Measurements from ENCODE around the gene CD81.

The CD81 gene

DNA sequence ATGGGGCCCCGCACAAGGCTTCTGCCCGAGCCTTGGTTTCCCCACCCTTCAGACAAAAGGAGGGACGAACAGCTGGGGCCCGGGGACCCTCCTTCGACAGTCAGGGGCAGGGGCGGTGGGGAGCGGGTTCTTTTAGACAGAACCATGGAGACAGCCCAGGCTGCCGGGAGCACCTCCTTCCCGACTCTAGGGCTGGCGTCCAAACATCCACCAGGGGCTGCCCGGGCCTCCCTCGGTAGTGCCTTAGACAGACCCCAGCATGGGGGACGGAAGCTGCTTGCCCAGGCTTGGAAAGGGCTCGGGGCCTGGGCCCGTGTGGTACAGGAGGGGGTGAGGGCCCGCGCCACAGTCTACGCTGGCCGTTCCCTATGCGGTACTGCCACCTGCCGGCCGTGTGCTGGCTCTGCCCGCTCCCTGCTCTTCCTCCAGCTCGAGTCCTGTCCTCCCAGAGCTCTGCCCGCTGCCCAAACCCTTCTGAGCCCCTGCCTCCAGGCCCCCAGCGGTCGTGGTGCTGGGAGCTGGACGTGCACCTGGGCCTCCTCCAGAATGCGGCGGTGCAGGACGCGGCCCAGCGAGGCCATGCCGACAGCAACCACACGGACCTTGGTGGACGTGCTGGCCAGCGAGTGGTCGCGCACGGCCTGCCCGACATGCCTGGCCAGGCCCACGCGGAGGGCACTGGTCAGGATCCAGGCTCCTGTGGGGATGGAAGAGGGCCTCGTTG, 43.6 kb downstream of the CD81 start:
- DNase-seq (ENCODE audit: low read depth): no peak
- H3K4me3 ChIP-seq (ENCODE audit: low read depth, low read length): no peak overlapping the region
- TF ChIP-seq, protein P1, sequence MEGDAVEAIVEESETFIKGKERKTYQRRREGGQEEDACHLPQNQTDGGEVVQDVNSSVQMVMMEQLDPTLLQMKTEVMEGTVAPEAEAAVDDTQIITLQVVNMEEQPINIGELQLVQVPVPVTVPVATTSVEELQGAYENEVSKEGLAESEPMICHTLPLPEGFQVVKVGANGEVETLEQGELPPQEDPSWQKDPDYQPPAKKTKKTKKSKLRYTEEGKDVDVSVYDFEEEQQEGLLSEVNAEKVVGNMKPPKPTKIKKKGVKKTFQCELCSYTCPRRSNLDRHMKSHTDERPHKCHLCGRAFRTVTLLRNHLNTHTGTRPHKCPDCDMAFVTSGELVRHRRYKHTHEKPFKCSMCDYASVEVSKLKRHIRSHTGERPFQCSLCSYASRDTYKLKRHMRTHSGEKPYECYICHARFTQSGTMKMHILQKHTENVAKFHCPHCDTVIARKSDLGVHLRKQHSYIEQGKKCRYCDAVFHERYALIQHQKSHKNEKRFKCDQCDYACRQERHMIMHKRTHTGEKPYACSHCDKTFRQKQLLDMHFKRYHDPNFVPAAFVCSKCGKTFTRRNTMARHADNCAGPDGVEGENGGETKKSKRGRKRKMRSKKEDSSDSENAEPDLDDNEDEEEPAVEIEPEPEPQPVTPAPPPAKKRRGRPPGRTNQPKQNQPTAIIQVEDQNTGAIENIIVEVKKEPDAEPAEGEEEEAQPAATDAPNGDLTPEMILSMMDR (IDR thresholded peaks at IDR 0.05; ENCODE audit: low read depth, low read length, missing control alignments): peak; percentile 89

DNA sequence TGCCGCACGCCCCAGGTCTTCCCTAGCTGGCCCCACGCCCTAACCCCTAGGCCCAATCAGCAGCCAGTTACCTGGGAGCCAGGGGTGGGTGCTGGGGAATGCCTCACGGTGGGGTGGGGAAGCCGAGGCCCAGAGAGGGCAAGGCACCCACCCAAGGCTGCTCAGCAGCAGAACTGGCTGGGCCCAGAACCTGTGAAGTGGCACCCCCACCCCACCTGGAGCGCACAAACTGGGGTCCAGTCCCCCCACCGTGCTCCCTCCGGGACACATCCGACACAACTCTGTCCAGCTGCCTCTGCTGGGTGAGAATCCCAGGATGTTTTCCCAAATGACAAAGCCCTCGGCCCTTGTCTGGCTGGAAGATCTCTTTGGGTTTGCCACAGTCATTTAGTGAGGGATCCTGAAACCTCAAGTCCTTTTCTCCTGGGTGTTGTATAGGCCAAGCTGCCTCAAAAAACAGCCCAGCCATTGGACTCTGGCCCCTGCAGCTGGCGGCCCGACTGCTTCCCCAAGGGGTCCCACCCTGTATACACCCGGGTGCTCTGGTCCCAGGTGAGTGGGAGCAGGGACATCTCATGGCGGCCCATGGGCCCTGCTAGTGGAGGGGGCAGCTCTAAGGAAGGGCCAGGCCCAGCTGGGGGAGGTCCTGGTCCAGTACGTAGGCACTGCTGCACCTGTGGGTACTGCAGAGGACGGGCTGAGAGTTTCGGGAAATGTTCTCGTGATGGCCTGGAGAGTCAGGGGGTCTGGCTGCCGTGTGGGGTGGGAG, 44.3 kb downstream of the CD81 start:
- H3K4me3 ChIP-seq (ENCODE audit: low read depth, low read length): no peak overlapping the region
- DNase-seq (ENCODE audit: low read depth): no peak
- TF ChIP-seq, protein P1 (IDR thresholded peaks at IDR 0.05; ENCODE audit: low read depth, low read length, missing control alignments): no peak

DNA sequence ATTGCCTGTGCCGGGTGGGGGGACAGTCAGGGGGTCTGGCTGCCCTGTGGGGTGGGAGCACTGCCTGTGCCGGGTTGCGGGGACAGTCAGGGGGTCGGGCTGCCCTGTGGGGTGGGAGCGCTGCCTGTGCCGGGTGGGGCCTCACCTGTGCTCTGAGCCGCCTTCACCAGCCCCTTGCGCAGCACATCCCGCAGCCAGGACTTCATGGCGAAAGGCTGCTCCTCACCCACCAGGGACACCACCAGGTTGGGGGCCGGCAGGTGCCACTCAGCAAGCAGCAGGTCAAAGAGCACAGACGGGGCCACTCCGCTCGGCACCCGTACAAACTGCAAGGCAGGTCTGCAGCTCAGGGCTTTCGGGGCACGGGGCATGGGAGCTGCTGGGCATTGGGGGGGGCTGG, 44.9 kb downstream of the CD81 start:
- H3K4me3 ChIP-seq (ENCODE audit: low read depth, low read length): no peak overlapping the region
- TF ChIP-seq, protein P1 (IDR thresholded peaks at IDR 0.05; ENCODE audit: low read depth, low read length, missing control alignments): no peak
- no peak for DNase-seq (ENCODE audit: low read depth)

DNA sequence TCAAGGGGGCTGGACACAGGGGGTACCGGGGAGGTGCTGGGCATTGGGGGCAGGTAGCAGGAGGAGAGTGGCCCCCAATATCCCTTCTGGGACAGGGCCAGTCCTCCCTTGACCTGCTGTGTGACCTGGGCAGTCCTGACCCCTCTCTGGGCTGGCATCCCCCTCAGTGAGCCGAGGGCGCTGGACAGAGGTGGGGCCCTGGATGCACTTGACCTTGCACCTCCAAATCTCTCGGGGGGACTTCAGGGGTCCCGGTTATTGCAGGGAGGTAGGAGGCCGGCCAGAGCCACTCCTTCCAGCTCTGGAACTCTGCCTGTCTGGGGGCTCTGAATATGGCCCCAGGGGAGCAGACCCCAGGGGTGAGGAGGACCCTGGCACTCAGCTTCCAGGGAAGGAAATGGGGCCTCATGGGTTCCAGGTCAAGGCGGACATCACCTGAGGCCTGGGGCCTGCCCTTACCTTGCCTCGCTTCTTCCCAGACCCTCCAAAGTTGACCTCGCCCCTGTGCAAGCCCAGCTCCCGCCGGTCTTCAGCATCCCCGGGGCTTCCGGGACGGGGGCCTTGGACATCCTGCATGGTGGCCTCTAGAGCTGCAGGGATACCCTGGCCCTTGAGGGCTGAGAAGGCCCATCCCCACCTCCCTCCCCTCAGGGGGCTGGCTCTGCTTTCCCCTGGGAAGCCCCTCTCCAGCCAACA, 45.5 kb downstream of the CD81 start:
- TF ChIP-seq, protein P1 (IDR thresholded peaks at IDR 0.05; ENCODE audit: low read depth, low read length, missing control alignments): no peak
- no peak for DNase-seq (ENCODE audit: low read depth)
- no peak overlapping the region for H3K4me3 ChIP-seq (ENCODE audit: low read depth, low read length)

DNA sequence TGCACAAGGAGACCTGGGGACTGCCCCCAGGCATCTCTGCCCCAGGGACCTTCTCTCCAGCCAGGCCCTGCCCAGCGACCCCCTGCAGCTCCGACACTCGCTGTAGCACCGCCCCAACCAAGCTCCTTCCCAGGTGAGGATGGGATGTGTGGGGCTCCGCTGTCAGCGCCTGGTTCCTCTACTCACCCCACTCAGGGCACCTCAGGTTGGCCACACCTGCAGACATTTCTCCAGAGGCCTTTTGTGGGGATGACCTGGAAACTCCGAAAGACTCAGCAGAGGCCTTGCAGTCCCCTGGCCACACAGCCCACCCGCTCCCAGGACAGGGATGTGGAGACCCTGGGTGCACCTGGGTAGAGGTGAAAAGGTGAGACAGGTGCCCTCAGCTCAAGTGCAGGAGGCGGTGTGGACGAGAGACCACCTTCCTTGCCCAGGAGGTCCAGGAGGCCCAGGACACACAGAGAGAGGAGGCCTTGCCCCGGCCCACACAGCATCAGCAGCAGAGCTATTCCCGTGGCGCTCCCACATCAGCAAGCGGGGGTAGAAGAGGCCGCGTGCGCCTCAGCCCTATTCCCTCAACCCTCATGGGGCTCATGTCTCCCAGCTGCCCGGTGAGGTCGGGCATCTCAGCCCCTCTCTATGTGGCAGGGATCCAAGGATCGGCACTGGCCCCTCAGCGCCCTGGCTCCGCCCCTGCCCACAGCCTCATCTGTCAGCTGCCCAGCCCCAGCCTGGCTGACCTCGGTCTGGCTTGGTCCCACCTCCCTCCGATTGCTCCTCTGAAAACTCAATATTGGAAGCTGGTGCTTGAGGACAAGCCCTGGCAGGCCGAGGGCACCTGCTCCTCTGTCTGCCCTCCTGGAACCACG, 46.3 kb downstream of the CD81 start:
- TF ChIP-seq, protein P1 (IDR thresholded peaks at IDR 0.05; ENCODE audit: low read depth, low read length, missing control alignments): no peak
- DNase-seq (ENCODE audit: low read depth): no peak
- no peak overlapping the region for H3K4me3 ChIP-seq (ENCODE audit: low read depth, low read length)

DNA sequence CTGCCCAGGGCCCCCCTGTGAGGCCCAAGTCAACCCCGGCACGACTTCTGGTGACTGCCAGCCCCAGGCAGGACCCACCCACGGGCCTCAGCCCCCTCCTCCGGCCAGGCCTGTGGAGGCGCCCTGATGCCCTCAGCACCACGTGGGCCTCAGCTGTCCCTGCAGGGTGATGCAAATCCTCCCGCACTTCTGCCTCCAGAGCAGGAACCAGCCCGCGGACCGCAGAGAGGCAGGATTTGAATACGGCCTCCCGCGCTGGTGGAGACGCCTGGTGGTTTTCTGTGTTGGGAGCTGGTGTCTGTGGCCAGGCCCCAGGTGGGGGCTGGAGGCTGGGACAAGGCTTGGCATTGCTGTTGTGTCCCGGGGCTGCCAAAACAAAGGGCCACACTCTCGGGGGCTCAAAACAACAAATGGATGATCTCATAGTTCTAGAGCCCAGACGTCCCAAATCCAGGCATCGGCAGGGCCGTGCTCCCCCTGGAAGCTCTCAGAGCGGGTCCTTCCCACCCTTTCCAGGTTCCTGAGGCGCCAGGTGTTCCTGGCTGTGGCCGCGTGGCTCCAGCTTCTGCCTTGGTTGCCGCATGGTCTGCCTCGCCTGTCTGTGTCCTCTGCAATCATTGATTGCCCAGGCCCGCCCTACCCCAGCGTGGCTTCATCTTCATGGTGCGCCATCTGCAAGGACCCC, 47.8 kb downstream of the CD81 start:
- DNase-seq (ENCODE audit: low read depth): no peak
- TF ChIP-seq, protein P1 (IDR thresholded peaks at IDR 0.05; ENCODE audit: low read depth, low read length, missing control alignments): no peak
- no peak overlapping the region for H3K4me3 ChIP-seq (ENCODE audit: low read depth, low read length)

All from GM12864 (cell line).